ENCODE results near the gene GABARAPL2.

DNA sequence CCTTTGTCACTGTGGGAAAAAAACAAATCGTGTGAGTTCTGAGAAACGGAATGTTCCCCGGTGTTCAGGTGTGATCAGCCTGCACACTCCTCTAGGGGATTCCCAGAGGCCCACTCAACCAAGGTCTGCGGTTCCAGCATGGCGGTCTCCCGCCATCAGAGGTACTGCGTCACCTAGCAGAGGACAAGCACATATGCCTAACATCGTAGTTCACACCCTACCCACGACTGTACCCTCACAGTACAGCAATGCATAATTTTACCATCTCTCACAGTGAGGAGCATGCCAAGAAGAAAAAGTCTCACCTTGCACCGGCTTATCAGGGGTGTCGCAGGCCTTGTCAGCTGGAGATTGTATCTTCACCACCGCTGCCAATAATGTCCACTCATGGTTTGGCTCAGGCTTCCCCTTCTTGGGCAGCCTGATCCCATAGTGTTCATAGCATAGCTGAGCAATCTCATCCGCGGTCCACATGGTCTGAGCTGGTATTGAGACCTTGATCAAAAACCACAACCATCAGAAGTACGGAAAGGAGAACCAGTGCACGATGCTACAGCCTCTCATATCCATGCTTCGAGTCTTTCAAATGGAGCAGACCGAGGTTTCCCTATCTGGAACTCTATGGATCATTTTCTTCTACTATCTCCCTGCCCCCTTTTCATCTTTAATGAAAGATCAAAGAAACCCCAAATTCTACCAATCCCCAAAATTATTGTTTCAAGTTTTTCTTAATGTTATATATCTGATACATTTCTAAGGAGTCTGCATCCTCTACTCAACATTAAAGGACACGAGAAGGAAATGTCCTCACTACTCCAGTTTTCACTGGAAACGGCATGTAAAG, 54.4 kb downstream of the GABARAPL2 start:
- TF ChIP-seq, protein P1, sequence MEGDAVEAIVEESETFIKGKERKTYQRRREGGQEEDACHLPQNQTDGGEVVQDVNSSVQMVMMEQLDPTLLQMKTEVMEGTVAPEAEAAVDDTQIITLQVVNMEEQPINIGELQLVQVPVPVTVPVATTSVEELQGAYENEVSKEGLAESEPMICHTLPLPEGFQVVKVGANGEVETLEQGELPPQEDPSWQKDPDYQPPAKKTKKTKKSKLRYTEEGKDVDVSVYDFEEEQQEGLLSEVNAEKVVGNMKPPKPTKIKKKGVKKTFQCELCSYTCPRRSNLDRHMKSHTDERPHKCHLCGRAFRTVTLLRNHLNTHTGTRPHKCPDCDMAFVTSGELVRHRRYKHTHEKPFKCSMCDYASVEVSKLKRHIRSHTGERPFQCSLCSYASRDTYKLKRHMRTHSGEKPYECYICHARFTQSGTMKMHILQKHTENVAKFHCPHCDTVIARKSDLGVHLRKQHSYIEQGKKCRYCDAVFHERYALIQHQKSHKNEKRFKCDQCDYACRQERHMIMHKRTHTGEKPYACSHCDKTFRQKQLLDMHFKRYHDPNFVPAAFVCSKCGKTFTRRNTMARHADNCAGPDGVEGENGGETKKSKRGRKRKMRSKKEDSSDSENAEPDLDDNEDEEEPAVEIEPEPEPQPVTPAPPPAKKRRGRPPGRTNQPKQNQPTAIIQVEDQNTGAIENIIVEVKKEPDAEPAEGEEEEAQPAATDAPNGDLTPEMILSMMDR (IDR thresholded peaks at IDR 0.05; ENCODE audit: poor library complexity, severe bottlenecking), result no peak
- TF ChIP-seq EZH2 (IDR thresholded peaks at IDR 0.05; ENCODE audit: borderline replicate concordance, insufficient read depth, low read length, poor library complexity, severe bottlenecking) (no peak), TAF1 (IDR thresholded peaks at IDR 0.05; ENCODE audit: low read depth) (no peak), RAD21 (conservative IDR thresholded peaks at IDR 0.05) (no peak)

Data from neural cell (in vitro differentiated cells).